ENCODE measurements around the gene ENTHD1. TPM values are rescaled to one million over a fixed set of nuclear protein-coding genes. Genes with fewer than 3 reads are reported as not detected.

Gene ENTHD1
- total RNA-seq, 1 experiment from 2014 or later = not detected

GRCh38 chr22:39773503-39773902, 120.1 kb downstream of the ENTHD1 start:
- CTCF ChIA-PET = interaction anchor here (0.7 kb wide), 1 partner anchor 11 kb away, joined by 8 read pairs; no protein-coding TSS in a partner anchor
- H3K27me3 Mint-ChIP-seq (ENCODE audit: unreplicated experiment) = peaks cover 75% of the 10 kb centered on the region

GRCh38 chr22:39771486-39771885, 122.1 kb downstream of the ENTHD1 start:
- Mint-ChIP-seq H3K27ac (ENCODE audit: unreplicated experiment) (no peak overlapping the region), H3K36me3 (ENCODE audit: insufficient read depth, unreplicated experiment) (no peaks in the 10 kb centered on the region), H3K4me1 (ENCODE audit: low read depth, unreplicated experiment) (no peaks in the 10 kb centered on the region), H3K27me3 (ENCODE audit: unreplicated experiment) (peaks cover 92% of the 10 kb centered on the region), H3K9me3 (ENCODE audit: low read depth, unreplicated experiment) (no peaks in the 10 kb centered on the region), H3K4me3 (ENCODE audit: low read depth, unreplicated experiment) (no peak overlapping the region)
- BruUV-seq (replicated peaks) = no TSS peak
- DNase-seq = no peak
- no peak for TF ChIP-seq CTCF (IDR thresholded peaks at IDR 0.05; ENCODE audit: unreplicated experiment)
- intact Hi-C loops (cut with micrococcal nuclease; ENCODE audit: unreplicated experiment) = no loop called here
- CTCF ChIA-PET = no interaction called here

More at GRCh38 chr22:39773503-39773902, 120.1 kb downstream of the ENTHD1 start:
- Mint-ChIP-seq H3K36me3 (ENCODE audit: insufficient read depth, unreplicated experiment) (no peaks in the 10 kb centered on the region), H3K4me1 (ENCODE audit: low read depth, unreplicated experiment) (no peaks in the 10 kb centered on the region), H3K27ac (ENCODE audit: unreplicated experiment) (no peak overlapping the region), H3K4me3 (ENCODE audit: low read depth, unreplicated experiment) (no peak overlapping the region), H3K9me3 (ENCODE audit: low read depth, unreplicated experiment) (no peaks in the 10 kb centered on the region)
- TF ChIP-seq CTCF (IDR thresholded peaks at IDR 0.05; ENCODE audit: unreplicated experiment) = no peak
- BruUV-seq (replicated peaks) = no TSS peak
- intact Hi-C loops (cut with micrococcal nuclease; ENCODE audit: unreplicated experiment) = no loop called here
- DNase-seq = no peak

GRCh38 chr22:39765661-39766060, 127.9 kb downstream of the ENTHD1 start:
- TF ChIP-seq CTCF (IDR thresholded peaks at IDR 0.05; ENCODE audit: unreplicated experiment) = no peak
- Mint-ChIP-seq H3K36me3 (ENCODE audit: insufficient read depth, unreplicated experiment) (no peaks in the 10 kb centered on the region), H3K27ac (ENCODE audit: unreplicated experiment) (no peak overlapping the region), H3K27me3 (ENCODE audit: unreplicated experiment) (peaks cover 90% of the 10 kb centered on the region), H3K4me1 (ENCODE audit: low read depth, unreplicated experiment) (no peaks in the 10 kb centered on the region), H3K4me3 (ENCODE audit: low read depth, unreplicated experiment) (no peak overlapping the region), H3K9me3 (ENCODE audit: low read depth, unreplicated experiment) (no peaks in the 10 kb centered on the region)
- no peak for DNase-seq
- intact Hi-C loops (cut with micrococcal nuclease; ENCODE audit: unreplicated experiment) = no loop called here
- no TSS peak for BruUV-seq (replicated peaks)
- CTCF ChIA-PET = interaction anchor here (0.6 to 0.7 kb wide), 3 partner anchors 16 to 246 kb away, joined by 3 to 4 read pairs (median 4); no protein-coding TSS in a partner anchor

- Mint-ChIP-seq H3K4me1 (ENCODE audit: low read depth, unreplicated experiment) (no peaks in the 10 kb centered on the region), H3K27ac (ENCODE audit: unreplicated experiment) (no peak overlapping the region), H3K9me3 (ENCODE audit: low read depth, unreplicated experiment) (no peaks in the 10 kb centered on the region), H3K27me3 (ENCODE audit: unreplicated experiment) (peaks cover 92% of the 10 kb centered on the region), H3K4me3 (ENCODE audit: low read depth, unreplicated experiment) (no peak overlapping the region), H3K36me3 (ENCODE audit: insufficient read depth, unreplicated experiment) (no peaks in the 10 kb centered on the region)
- CTCF ChIA-PET = no interaction called here
- DNase-seq = no peak
- intact Hi-C loops (cut with micrococcal nuclease; ENCODE audit: unreplicated experiment) = no loop called here
- no TSS peak for BruUV-seq (replicated peaks)
- TF ChIP-seq CTCF (IDR thresholded peaks at IDR 0.05; ENCODE audit: unreplicated experiment) = no peak
Measured at GRCh38 chr22:39765046-39765445, 128.5 kb downstream of the ENTHD1 start.

Measured in Calu3 (cell line).